ENCODE results near the gene FILIP1L. TPM values are rescaled to one million over a fixed set of nuclear protein-coding genes. Genes with fewer than 3 reads are reported as not detected.

Gene FILIP1L
- total and polyA plus RNA-seq, 12 donors: 5.3 to 33.2 (median 17.4) TPM

DNA sequence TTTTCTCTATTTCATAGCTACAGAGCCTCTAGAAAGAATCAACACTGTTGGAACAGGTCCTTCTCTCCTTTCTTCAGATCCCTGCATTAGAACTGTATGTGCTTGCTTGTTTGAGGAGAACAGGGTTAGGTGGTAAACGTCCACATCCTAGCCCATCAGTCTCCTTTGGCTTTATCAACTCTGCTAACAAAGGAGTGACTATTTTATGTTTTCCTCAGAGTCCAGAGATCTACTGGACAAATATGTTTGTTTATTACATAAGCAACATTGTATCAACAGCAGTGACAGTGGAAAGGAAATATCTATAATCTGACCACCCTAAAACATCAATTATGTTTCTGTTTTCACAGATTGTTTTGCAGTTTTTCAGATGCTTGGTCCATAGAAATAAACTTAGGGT is 257.0 kb downstream of the FILIP1L start:
- no peaks in the 10 kb centered on the region for H3K9me3 ChIP-seq (replicated peaks in 1 of 3)
- H3K36me3 ChIP-seq (replicated peaks in 1 of 2): no peaks in the 10 kb centered on the region
- H3K27me3 ChIP-seq: no peaks in the 10 kb centered on the region
- intact Hi-C loops (cut with DNase I): no loop called here
- TF ChIP-seq POLR2A (IDR thresholded peaks at IDR 0.05): no peak
- TF ChIP-seq, protein P1, sequence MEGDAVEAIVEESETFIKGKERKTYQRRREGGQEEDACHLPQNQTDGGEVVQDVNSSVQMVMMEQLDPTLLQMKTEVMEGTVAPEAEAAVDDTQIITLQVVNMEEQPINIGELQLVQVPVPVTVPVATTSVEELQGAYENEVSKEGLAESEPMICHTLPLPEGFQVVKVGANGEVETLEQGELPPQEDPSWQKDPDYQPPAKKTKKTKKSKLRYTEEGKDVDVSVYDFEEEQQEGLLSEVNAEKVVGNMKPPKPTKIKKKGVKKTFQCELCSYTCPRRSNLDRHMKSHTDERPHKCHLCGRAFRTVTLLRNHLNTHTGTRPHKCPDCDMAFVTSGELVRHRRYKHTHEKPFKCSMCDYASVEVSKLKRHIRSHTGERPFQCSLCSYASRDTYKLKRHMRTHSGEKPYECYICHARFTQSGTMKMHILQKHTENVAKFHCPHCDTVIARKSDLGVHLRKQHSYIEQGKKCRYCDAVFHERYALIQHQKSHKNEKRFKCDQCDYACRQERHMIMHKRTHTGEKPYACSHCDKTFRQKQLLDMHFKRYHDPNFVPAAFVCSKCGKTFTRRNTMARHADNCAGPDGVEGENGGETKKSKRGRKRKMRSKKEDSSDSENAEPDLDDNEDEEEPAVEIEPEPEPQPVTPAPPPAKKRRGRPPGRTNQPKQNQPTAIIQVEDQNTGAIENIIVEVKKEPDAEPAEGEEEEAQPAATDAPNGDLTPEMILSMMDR (IDR thresholded peaks at IDR 0.05): no peak
- no peak overlapping the region for H3K4me3 ChIP-seq
- DNase-seq: no peak
- WGBS, 4 donors: 59 to 73% (median 67%) methylated on average over 1 of the region's 1 CpG
- H3K27ac ChIP-seq: no peak overlapping the region
- peaks cover 6 to 16% of the 10 kb centered on the region in 2 donors for H3K4me1 ChIP-seq (replicated peaks in 1 of 2)

DNA sequence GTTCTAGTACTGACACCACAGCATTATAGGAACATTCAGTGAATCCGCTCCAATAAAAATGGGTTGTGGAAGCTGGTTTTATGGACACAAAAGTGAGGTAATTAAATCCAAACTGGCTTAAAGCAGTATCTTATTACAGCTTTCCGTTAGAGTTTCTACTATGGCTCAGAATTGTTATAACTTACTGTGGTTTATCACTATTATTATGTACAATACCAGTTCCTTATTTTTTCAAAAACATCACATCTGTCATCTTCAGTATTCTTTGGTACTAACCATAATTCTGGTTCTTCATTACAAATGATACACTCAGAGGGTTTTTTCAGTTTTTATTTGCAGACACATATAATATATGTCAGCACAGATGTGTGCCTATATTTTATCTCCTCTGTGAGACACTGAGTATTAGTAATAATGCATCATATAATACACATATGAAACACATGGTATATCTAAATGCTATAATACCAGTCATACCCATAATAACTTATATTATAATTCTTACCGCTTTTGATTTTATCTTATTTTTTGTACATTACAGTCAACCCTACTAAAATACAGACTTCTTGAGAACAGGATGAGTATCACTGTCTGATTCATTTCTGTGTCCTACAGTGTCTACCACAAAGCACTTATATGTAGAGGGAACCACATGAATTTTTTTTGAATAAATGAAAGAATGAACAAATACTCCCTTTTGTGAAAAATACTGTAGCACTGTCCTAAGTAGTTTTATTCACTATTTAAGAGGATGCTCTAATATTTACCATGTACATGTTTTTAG is 257.7 kb downstream of the FILIP1L start:
- no peak for DNase-seq
- intact Hi-C loops (cut with DNase I): no loop called here
- Histone ChIP-seq H3K27me3 (no peaks in the 10 kb centered on the region), H3K9me3 (replicated peaks in 1 of 3) (no peaks in the 10 kb centered on the region), H3K4me3 (no peak overlapping the region), H3K4me1 (replicated peaks in 1 of 2) (peaks cover 6 to 12% of the 10 kb centered on the region in 2 donors), H3K36me3 (replicated peaks in 1 of 2) (no peaks in the 10 kb centered on the region), H3K27ac (no peak overlapping the region)
- TF ChIP-seq, protein P1 (IDR thresholded peaks at IDR 0.05): no peak
- TF ChIP-seq POLR2A (IDR thresholded peaks at IDR 0.05): no peak
- 91 to 96% (median 93%) methylated on average over 3 of the region's 3 CpGs for WGBS, 4 donors

DNA sequence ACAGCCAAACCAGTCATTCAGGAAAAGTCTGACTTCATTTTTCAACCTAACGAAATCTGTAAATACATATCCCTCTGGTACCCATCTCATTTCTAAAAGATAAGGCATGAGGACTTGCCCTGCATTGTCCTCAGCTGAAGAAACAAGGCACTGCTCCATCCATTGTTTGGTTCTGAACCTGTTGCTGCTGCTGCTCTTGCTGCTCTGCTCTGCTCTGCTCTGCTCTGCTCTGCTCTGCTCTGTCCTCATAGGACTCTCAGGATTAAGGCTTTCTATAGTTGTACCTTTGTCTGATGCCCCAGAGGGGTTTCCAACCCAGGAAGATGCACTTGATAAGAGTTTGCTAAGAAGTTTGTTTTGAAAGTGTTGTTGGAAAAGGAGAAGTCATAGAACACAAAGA is 258.4 kb downstream of the FILIP1L start:
- no peak overlapping the region for H3K4me3 ChIP-seq
- no peak for DNase-seq
- peaks cover 6 to 12% of the 10 kb centered on the region in 2 donors for H3K4me1 ChIP-seq (replicated peaks in 1 of 2)
- WGBS, 4 donors: 92 to 97% (median 93%) methylated on average over 1 of the region's 1 CpG
- intact Hi-C loops (cut with DNase I): no loop called here
- H3K27me3 ChIP-seq: no peaks in the 10 kb centered on the region
- TF ChIP-seq, protein P1 (IDR thresholded peaks at IDR 0.05): no peak
- no peak for TF ChIP-seq POLR2A (IDR thresholded peaks at IDR 0.05)
- no peaks in the 10 kb centered on the region for H3K36me3 ChIP-seq (replicated peaks in 1 of 2)
- no peaks in the 10 kb centered on the region for H3K9me3 ChIP-seq (replicated peaks in 1 of 3)
- no peak overlapping the region for H3K27ac ChIP-seq

DNA sequence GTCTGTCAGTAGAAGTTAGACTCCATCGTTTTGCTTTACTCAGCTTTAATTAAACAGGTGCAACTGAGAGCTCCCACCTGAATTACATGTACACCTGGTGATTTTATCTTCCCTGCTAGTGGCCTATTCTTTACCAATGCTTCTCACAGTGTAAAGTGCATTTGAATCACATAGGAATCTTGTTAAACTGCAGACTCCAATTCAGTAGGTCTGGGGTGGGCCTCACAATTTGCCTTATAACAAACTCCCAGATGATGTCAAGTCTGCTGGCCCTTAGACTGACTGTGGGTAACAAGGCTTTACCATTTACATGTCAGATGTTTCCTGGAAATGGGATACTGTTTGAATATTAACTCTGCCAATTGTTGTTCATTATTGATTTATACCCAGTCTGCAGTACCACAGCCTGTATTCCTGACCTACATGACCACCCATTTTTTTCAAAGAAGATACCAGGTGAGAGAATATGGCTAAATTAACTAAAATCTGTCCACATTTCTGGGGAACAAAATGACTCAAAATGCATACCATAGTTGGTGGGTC is 259.5 kb downstream of the FILIP1L start:
- Histone ChIP-seq H3K36me3 (replicated peaks in 1 of 2) (no peaks in the 10 kb centered on the region), H3K9me3 (replicated peaks in 1 of 3) (no peaks in the 10 kb centered on the region), H3K4me1 (replicated peaks in 1 of 2) (peaks cover 0 to 5% of the 10 kb centered on the region in 2 donors), H3K27me3 (no peaks in the 10 kb centered on the region), H3K27ac (no peak overlapping the region), H3K4me3 (no peak overlapping the region)
- intact Hi-C loops (cut with DNase I): no loop called here
- DNase-seq: no peak
- WGBS, 4 donors: 78 to 96% (median 82%) methylated on average over 1 of the region's 1 CpG
- no peak for TF ChIP-seq POLR2A (IDR thresholded peaks at IDR 0.05)
- TF ChIP-seq, protein P1 (IDR thresholded peaks at IDR 0.05): no peak

Measured in adrenal gland (tissue), 12 donors.